ENCODE measurements around the gene ISG20.

ISG20 gene

DNA sequence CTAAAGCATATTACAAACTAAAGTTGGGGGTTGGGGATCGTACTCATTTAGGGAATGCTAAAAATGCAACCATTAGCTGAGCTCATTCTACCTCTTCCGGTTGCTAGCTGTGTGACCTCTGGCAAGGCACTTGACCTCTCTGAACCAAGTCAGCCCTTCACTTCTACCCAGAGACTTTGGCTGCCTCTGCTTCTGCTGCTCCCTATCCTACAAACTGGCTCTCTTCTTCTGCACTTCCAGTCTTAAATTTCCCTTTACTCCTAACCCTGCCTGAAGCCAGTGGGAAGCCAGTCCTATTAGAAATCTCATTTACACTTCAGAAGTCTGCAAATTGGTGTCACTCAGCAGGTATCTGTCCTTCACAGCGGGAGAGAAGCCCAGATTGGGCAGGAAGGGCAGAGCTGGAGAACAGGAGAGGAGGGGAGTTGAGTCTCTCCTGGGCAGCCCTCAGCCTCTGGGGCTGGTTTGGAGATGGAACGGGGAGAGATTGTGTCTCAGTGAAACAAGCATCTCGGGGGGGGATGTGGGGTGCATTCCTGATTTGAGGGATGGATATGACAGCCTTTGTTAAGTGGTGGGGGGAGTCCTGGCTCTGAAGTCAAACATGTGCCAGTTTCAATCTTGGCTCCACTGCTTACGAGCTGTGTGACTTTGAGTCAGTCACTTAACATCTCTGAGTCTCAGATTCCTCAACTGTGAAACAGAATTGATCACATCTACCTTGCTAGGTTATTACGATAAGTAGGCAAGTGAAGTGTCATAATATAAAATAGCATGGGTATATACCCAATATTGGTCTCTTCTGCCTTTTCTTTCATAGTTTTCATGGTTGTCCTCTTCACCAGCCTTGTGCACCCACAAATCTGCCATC, 25.5 kb upstream of the ISG20 start:
- H3K4me3 ChIP-seq (ENCODE audit: low read depth, low read length), result no peak overlapping the region
- DNase-seq (ENCODE audit: low read depth), result no peak
- TF ChIP-seq, protein P1, sequence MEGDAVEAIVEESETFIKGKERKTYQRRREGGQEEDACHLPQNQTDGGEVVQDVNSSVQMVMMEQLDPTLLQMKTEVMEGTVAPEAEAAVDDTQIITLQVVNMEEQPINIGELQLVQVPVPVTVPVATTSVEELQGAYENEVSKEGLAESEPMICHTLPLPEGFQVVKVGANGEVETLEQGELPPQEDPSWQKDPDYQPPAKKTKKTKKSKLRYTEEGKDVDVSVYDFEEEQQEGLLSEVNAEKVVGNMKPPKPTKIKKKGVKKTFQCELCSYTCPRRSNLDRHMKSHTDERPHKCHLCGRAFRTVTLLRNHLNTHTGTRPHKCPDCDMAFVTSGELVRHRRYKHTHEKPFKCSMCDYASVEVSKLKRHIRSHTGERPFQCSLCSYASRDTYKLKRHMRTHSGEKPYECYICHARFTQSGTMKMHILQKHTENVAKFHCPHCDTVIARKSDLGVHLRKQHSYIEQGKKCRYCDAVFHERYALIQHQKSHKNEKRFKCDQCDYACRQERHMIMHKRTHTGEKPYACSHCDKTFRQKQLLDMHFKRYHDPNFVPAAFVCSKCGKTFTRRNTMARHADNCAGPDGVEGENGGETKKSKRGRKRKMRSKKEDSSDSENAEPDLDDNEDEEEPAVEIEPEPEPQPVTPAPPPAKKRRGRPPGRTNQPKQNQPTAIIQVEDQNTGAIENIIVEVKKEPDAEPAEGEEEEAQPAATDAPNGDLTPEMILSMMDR (IDR thresholded peaks at IDR 0.05; ENCODE audit: low read depth, low read length, missing control alignments), result no peak
- in situ Hi-C loops (cut with HindIII; ENCODE audit: low sequenced_read_pairs), result no loop called here

DNA sequence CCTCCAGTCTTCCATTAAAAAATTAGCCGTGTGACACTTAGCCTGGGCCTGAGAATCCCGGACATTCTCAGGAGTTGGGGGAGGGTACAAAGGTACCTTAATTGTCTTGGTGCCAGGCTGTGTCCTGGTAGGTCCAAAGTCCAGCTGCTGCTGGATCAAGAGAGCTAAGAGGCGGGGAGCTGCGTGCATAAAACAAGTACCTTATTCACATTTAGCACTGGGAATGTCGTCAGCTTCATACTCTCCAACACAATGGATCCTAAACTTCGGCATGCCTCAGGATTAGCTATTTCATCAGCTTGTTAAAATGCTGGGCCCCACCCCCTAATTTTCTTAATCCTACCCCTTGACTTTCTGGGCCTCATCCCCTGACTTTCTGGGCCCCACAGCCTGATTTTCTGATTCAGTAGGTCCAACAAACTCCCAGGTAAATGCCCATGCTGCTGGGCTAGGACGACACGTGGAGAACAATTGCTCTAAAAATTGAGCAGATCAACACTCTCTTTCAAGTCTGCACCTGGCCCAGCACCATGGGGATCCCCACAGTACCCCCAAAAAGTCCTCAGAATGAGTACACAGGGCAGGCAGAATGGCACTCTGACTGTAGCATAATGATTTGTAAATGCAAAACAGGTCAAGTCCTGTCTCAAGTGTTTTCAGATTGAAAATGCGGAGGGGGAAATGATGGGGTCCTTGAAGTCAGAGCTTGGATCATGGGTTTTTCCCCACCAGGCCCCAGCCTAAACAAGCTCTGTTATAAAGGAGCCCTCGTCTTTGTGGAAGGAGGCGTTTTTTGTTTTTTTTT, 23.3 kb upstream of the ISG20 start:
- DNase-seq (ENCODE audit: low read depth), result no peak
- in situ Hi-C loops (cut with HindIII; ENCODE audit: low sequenced_read_pairs), result no loop called here

DNA sequence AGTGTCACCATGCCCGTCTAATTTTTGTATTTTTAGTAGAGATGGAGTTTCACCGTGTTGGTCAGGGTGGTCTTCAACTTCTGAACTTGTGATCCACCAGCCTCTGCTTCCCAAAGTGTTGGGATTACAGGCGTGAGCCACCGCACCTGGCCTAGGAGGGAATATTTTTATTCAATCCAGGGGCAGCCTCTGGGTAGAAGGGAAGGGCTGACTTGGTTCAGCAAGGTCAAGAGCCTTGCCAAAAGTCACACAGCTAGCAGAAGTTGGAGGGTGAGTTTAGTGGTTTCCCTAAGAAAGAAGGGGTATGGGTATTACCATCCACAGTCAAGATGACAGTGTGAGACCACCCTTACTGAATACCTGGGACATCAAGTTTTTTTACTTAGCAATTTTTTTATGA, 22.6 kb upstream of the ISG20 start:
- TF ChIP-seq, protein P1 (IDR thresholded peaks at IDR 0.05; ENCODE audit: low read depth, low read length, missing control alignments), result no peak
- no peak for DNase-seq (ENCODE audit: low read depth)
- H3K4me3 ChIP-seq (ENCODE audit: low read depth, low read length), result no peak overlapping the region
- in situ Hi-C loops (cut with HindIII; ENCODE audit: low sequenced_read_pairs), result no loop called here

More for the DNA sequence above, 23.3 kb upstream of the ISG20 start:
- H3K4me3 ChIP-seq (ENCODE audit: low read depth, low read length), result no peak overlapping the region
- TF ChIP-seq, protein P1 (IDR thresholded peaks at IDR 0.05; ENCODE audit: low read depth, low read length, missing control alignments), result no peak

DNA sequence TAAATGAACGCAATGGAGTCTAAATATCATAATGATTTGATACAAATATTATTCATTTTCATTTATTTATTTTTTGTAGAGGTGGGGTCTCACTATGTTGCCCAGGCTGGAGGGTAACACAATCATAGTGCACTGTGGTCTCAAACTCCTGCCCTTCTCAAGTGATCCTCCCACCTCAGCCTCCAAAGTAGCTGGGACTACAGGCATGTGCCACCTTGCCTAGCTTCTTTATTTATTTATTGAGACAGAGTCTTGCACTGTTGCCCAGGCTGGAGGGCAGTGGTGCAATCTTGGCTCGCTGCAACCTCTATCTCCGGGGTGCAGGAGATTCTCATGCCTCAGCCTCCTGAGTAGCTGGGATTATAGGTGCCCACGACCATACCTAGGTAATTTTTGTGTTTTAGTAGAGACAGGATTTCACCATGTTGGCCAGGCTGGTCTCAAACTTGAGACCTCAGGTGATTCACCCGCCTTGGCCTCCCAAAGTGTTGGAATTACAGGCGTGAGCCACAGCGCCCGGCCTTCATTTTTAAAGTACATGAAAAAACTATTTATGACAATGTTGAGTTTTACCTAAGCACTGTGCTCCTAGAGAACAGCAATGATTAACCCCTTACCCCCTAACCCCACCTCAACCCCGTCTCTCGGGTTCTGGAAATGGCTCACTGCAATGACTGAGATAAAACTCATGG, 21.6 kb upstream of the ISG20 start:
- in situ Hi-C loops (cut with HindIII; ENCODE audit: low sequenced_read_pairs), result no loop called here
- TF ChIP-seq, protein P1 (IDR thresholded peaks at IDR 0.05; ENCODE audit: low read depth, low read length, missing control alignments), result no peak

GRCh38 chr15:88617790-88618189, 21.0 kb upstream of the ISG20 start:
- TF ChIP-seq, protein P1 (IDR thresholded peaks at IDR 0.05; ENCODE audit: low read depth, low read length, missing control alignments), result no peak
- no peak for DNase-seq (ENCODE audit: low read depth)
- in situ Hi-C loops (cut with HindIII; ENCODE audit: low sequenced_read_pairs), result no loop called here
- H3K4me3 ChIP-seq (ENCODE audit: low read depth, low read length), result no peak overlapping the region

More for the DNA sequence above, 21.6 kb upstream of the ISG20 start:
- no peak overlapping the region for H3K4me3 ChIP-seq (ENCODE audit: low read depth, low read length)
- DNase-seq (ENCODE audit: low read depth), result no peak

DNA sequence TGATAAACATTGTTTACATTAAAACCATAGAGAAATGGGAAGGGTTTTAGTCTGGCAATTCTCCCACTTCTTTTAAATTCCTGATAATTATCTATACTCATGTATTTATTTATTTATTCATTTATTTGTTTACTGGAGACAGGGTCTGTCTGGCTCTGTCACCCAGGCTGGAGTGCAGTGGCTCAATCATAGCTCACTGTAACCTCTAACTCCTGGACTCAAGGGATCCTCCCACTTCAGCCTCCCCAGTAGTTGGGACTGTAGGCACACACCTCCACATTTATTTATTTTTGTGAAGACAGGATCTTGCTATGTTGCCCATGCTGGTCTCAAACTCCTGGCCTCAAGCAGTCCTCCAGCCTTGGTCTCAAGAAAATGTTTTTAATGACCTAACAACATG, 20.1 kb upstream of the ISG20 start:
- H3K4me3 ChIP-seq (ENCODE audit: low read depth, low read length), result no peak overlapping the region
- no peak for DNase-seq (ENCODE audit: low read depth)
- TF ChIP-seq, protein P1 (IDR thresholded peaks at IDR 0.05; ENCODE audit: low read depth, low read length, missing control alignments), result no peak
- in situ Hi-C loops (cut with HindIII; ENCODE audit: low sequenced_read_pairs), result no loop called here
